A549 (cell line): ENCODE measurements around the gene ASTN1. TPM values are rescaled to one million over a fixed set of nuclear protein-coding genes. Genes with fewer than 3 reads are reported as not detected.

Experiments used
- ATAC-seq, 2 experiments: fragments of 200-7000 bp in 1 of 2; fragments of >200 bp in 1 of 2; cut with Nextera tagmentation in 1 of 2; cut with Tn5 transposase in 1 of 2; 3 replicates each; pipeline versions ENCODE4 v1.8.0 to v1.9.1; 2018 to 2020; ENCODE audit warnings: mild to moderate bottlenecking in 1 of 2, moderate library complexity in 1 of 2
- CTCF ChIA-PET: fragments of 300-600 bp; sonication (Branson Sonifier 250); formaldehyde crosslinking; extraction: SDS; loops from one replicate; lab custom pipeline; 2021; ENCODE audit warnings: antibody characterized with exemption, inconsistent platforms; lab: Yijun Ruan, JAX
- POLR2A ChIA-PET: fragments of 350-600 bp; formaldehyde crosslinking; extraction: SDS; loops from one replicate; lab custom pipeline; 2021; ENCODE audit warnings: antibody characterized with exemption, inconsistent platforms; lab: Yijun Ruan, JAX
- DNase-seq, 2 experiments: peaks; one replicate each; pipeline versions ENCODE4 v3.0.0 to v3.0.0-alpha.2; 2011 to 2016; ENCODE audit warnings: low read depth in 1 of 2, low spot score in 1 of 2
- FAIRE-seq: peaks from 2 replicates; lab custom pipeline; 2011; peaks lifted over from hg19 to GRCh38; lab: Jason Lieb, UNC
- H3K27ac ChIP-seq, 2 experiments: fragments of >200 bp; sonication (Bioruptor Twin); formaldehyde crosslinking; 3 replicates each; pipeline ENCODE4 v1.5.1; 2016 to 2017
- H3K4me1 ChIP-seq: fragments of >200 bp; sonication (Bioruptor Twin); formaldehyde crosslinking; 3 replicates; pipeline ENCODE4 v1.6.1; 2016
- H3K4me2 ChIP-seq: fragments of >200 bp; sonication (Bioruptor Twin); formaldehyde crosslinking; 3 replicates; pipeline ENCODE4 v1.6.1; 2016
- H3K4me3 ChIP-seq: fragments of >200 bp; sonication (Bioruptor Twin); formaldehyde crosslinking; 3 replicates; pipeline ENCODE4 v1.5.1; 2016
- H3K9me3 ChIP-seq: fragments of >200 bp; sonication (Bioruptor Twin); formaldehyde crosslinking; 3 replicates; pipeline ENCODE4 v1.6.1; 2016
- BHLHE40 ChIP-seq: IDR thresholded peaks from 2 replicates; pipeline ENCODE4 v1.6.1; 2012; ENCODE audit warnings: low read depth, low read length, inconsistent platforms
- CBX2 ChIP-seq: fragments of 200-600 bp; sonication (generic); IDR thresholded peaks from 2 replicates; pipeline ENCODE4 v1.6.1; 2016; ENCODE audit warnings: low read depth, mild to moderate bottlenecking, borderline replicate concordance
- CBX8 ChIP-seq: fragments of 200-600 bp; sonication (generic); IDR thresholded peaks from 2 replicates; pipeline ENCODE4 v1.6.1; 2016
- CEBPB ChIP-seq, 2 experiments: fragments of >200 bp in 1 of 2; sonication (Bioruptor Twin) in 1 of 2; formaldehyde crosslinking in 1 of 2; IDR thresholded peaks; 2 replicates each; pipeline ENCODE4 v1.6.1; 2012 to 2016
- CHD2 ChIP-seq: fragments of 150-350 bp; IDR thresholded peaks from 2 replicates; pipeline ENCODE4 v1.6.1; 2014; ENCODE audit warnings: low read length; ENCODE audit not compliant: partially characterized antibody
- EHF ChIP-seq: fragments of 250-450 bp; sonication (Bioruptor Pico); IDR thresholded peaks from 2 replicates; pipeline ENCODE4 v1.5.0; 2020; ENCODE audit warnings: mild to moderate bottlenecking
- EP300 ChIP-seq, 2 experiments: fragments of >200 bp; sonication (Bioruptor Twin); formaldehyde crosslinking; IDR thresholded peaks; 2 replicates in 1 of 2; 3 replicates in 1 of 2; pipeline ENCODE4 v1.6.1; 2016 to 2017
- ESRRA ChIP-seq: fragments of 150-350 bp; IDR thresholded peaks from 2 replicates; pipeline ENCODE4 v1.6.1; 2014; ENCODE audit warnings: mild to moderate bottlenecking, low read length, borderline replicate concordance
- FOXS1 ChIP-seq: fragments of 250-450 bp; sonication (Bioruptor Pico); IDR thresholded peaks from 2 replicates; pipeline ENCODE4 v1.5.0; 2020; ENCODE audit warnings: mild to moderate bottlenecking, moderate library complexity
- HOXB13 ChIP-seq: fragments of 250-450 bp; sonication (Bioruptor Pico); IDR thresholded peaks from 2 replicates; pipeline ENCODE4 v1.5.0; 2020; ENCODE audit warnings: low read depth, mild to moderate bottlenecking, moderate library complexity
- HOXB5 ChIP-seq: fragments of 250-450 bp; sonication (Bioruptor Pico); IDR thresholded peaks from 2 replicates; pipeline ENCODE4 v1.5.0; 2020; ENCODE audit warnings: mild to moderate bottlenecking, moderate library complexity
- NFE2L2 ChIP-seq: fragments of 150-350 bp; conservative IDR thresholded peaks from 2 replicates; pipeline ENCODE4 v1.6.1; 2014; ENCODE audit warnings: low read length
- NR3C1 ChIP-seq: fragments of >200 bp; sonication (Bioruptor Twin); formaldehyde crosslinking; IDR thresholded peaks from 3 replicates; pipeline ENCODE4 v1.6.1; 2017
- PHF8 ChIP-seq: fragments of 200-600 bp; sonication (generic); IDR thresholded peaks from 2 replicates; pipeline ENCODE4 v1.6.1; 2016; ENCODE audit warnings: low read depth, mild to moderate bottlenecking, antibody characterized with exemption, moderate library complexity, borderline replicate concordance
- RCOR1 ChIP-seq: fragments of 150-350 bp; IDR thresholded peaks from 2 replicates; pipeline ENCODE4 v1.6.1; 2014; ENCODE audit warnings: antibody characterized with exemption, low read length, low read depth
- RNF2 ChIP-seq: fragments of 200-600 bp; sonication (generic); IDR thresholded peaks from 2 replicates; pipeline ENCODE4 v1.6.1; 2016; ENCODE audit warnings: low read depth, mild to moderate bottlenecking, antibody characterized with exemption, moderate library complexity, borderline replicate concordance
- TFCP2L1 ChIP-seq: fragments of 250-450 bp; sonication (Bioruptor Pico); IDR thresholded peaks from 2 replicates; pipeline ENCODE4 v1.5.0; 2021; ENCODE audit warnings: mild to moderate bottlenecking
- ZNF302 ChIP-seq: fragments of 250-450 bp; sonication (Bioruptor Pico); IDR thresholded peaks from 2 replicates; pipeline ENCODE4 v1.9.0; 2021; ENCODE audit warnings: inconsistent platforms, mild to moderate bottlenecking, moderate library complexity
- WGBS: methylation state at CpG from one replicate; pipeline ENCODE4 v1.1.6; 2017; ENCODE audit errors: missing lambda C conversion rate; 5-methylcytosine and 5-hydroxymethylcytosine counted together
- polyA plus RNA-seq, 4 experiments: library from polyadenylated mRNA; depleted of rRNA in 3 of 4; stranded (reverse); fragments of >200 nt; fragmentation: RNase III in 1 of 4; extraction: RNeasy Plus Mini Kit Qiagen cat#74134 plus additional on column Dnase treatment in 1 of 4; gene quantifications; 2 replicates in 3 of 4; 3 replicates in 1 of 4; pipeline ENCODE4 v1.2.3, GENCODE V29; 2011 to 2017
- TF ChIP-seq, protein P1 (sequence below): fragments of 150-350 bp; IDR thresholded peaks from 2 replicates; pipeline ENCODE4 v1.6.1; 2014; ENCODE audit warnings: low read depth, mild to moderate bottlenecking, low read length
- TF ChIP-seq, protein P2 (sequence below): fragments of 200-600 bp; sonication (generic); IDR thresholded peaks from 2 replicates; pipeline ENCODE4 v1.6.1; 2016; ENCODE audit warnings: antibody characterized with exemption, mild to moderate bottlenecking, moderate library complexity
- TF ChIP-seq, protein P3 (sequence below): fragments of >200 bp; sonication (Bioruptor Twin); formaldehyde crosslinking; IDR thresholded peaks from 2 replicates; pipeline ENCODE4 v1.6.1; 2016
- TF ChIP-seq, protein P4 (sequence below): IDR thresholded peaks from 2 replicates; pipeline ENCODE4 v1.6.1; 2012; ENCODE audit warnings: low read depth, borderline replicate concordance
- TF ChIP-seq, protein P5 (sequence below): fragments of 450-650 bp; IDR thresholded peaks from 2 replicates; pipeline ENCODE4 v1.6.1; 2014; ENCODE audit warnings: antibody characterized with exemption
- TF ChIP-seq, protein P6 (sequence below): fragments of >200 bp; sonication (Bioruptor Twin); formaldehyde crosslinking; IDR thresholded peaks from 3 replicates; pipeline ENCODE4 v1.5.1; 2016
- TF ChIP-seq, protein P7 (sequence below): IDR thresholded peaks from 2 replicates; pipeline ENCODE4 v1.6.1; 2012

The ASTN1 gene
- polyA plus RNA-seq, 2 of the 4 experiments (the other 2 are of a cell fraction): not detected

DNA sequence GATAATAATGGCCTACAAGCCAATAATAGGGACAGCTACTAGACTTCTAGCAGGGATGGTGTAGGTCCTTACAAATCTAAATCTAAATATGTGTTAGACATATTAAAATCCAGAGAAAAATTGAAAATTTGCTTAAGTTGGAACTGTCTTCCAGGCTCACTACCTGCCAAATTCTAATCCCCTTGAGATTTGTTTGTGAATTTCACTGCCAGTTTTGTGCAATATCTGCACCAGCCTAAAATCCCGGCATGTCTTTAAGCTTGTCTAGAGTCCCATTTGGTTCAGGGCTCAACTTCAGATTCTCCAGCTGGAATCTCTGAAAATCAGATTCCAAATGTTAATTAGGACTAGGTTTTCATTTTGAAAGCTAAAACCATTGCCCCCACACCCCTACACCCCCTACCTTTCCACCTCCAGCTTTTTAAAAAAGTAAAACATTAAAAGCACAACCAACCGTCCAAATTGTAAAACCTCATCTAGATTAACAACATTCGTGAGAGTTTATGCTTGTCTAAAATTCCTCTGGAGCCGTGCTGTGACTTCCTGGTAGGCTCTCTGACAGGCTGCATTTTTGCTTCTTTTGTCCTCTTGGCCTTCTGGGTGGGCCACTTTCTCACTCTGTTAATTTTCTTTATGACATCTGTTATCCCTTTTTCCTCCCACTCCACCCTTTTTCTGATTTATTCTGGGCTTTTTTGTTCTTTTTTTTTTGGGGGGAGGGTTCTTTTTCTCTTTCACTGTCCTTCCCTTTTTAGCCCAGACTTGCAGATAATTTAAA is 352.8 kb downstream of the ASTN1 start:
- TF ChIP-seq EHF (no peak), EP300 (IDR thresholded peaks at IDR 0.05) (no peak), CHD2 (no peak), PHF8 (no peak), FOXS1 (no peak), TFCP2L1 (CRISPR knock-in tag) (no peak), ZNF302 (CRISPR knock-in tag) (no peak), CBX8 (no peak), RNF2 (no peak)
- TF ChIP-seq, protein P1, sequence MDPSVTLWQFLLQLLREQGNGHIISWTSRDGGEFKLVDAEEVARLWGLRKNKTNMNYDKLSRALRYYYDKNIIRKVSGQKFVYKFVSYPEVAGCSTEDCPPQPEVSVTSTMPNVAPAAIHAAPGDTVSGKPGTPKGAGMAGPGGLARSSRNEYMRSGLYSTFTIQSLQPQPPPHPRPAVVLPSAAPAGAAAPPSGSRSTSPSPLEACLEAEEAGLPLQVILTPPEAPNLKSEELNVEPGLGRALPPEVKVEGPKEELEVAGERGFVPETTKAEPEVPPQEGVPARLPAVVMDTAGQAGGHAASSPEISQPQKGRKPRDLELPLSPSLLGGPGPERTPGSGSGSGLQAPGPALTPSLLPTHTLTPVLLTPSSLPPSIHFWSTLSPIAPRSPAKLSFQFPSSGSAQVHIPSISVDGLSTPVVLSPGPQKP: no peak
- TF ChIP-seq, protein P2, sequence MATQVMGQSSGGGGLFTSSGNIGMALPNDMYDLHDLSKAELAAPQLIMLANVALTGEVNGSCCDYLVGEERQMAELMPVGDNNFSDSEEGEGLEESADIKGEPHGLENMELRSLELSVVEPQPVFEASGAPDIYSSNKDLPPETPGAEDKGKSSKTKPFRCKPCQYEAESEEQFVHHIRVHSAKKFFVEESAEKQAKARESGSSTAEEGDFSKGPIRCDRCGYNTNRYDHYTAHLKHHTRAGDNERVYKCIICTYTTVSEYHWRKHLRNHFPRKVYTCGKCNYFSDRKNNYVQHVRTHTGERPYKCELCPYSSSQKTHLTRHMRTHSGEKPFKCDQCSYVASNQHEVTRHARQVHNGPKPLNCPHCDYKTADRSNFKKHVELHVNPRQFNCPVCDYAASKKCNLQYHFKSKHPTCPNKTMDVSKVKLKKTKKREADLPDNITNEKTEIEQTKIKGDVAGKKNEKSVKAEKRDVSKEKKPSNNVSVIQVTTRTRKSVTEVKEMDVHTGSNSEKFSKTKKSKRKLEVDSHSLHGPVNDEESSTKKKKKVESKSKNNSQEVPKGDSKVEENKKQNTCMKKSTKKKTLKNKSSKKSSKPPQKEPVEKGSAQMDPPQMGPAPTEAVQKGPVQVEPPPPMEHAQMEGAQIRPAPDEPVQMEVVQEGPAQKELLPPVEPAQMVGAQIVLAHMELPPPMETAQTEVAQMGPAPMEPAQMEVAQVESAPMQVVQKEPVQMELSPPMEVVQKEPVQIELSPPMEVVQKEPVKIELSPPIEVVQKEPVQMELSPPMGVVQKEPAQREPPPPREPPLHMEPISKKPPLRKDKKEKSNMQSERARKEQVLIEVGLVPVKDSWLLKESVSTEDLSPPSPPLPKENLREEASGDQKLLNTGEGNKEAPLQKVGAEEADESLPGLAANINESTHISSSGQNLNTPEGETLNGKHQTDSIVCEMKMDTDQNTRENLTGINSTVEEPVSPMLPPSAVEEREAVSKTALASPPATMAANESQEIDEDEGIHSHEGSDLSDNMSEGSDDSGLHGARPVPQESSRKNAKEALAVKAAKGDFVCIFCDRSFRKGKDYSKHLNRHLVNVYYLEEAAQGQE: no peak
- TF ChIP-seq, protein P3, sequence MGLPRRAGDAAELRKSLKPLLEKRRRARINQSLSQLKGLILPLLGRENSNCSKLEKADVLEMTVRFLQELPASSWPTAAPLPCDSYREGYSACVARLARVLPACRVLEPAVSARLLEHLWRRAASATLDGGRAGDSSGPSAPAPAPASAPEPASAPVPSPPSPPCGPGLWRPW: no peak
- TF ChIP-seq, protein P4, sequence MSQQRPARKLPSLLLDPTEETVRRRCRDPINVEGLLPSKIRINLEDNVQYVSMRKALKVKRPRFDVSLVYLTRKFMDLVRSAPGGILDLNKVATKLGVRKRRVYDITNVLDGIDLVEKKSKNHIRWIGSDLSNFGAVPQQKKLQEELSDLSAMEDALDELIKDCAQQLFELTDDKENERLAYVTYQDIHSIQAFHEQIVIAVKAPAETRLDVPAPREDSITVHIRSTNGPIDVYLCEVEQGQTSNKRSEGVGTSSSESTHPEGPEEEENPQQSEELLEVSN: no peak
- ATAC-seq (no peak), DNase-seq (no peak), FAIRE-seq (no peak)
- H3K4me1 ChIP-seq: no peaks in the 10 kb centered on the region
- no peak overlapping the region for H3K27ac ChIP-seq
- ChIA-PET CTCF (no interaction called here), POLR2A (no interaction called here)
- WGBS: 2% methylated on average over 4 of the region's 4 CpGs
- H3K9me3 ChIP-seq: no peaks in the 10 kb centered on the region
- no peak overlapping the region for H3K4me3 ChIP-seq
- H3K4me2 ChIP-seq: no peak overlapping the region

DNA sequence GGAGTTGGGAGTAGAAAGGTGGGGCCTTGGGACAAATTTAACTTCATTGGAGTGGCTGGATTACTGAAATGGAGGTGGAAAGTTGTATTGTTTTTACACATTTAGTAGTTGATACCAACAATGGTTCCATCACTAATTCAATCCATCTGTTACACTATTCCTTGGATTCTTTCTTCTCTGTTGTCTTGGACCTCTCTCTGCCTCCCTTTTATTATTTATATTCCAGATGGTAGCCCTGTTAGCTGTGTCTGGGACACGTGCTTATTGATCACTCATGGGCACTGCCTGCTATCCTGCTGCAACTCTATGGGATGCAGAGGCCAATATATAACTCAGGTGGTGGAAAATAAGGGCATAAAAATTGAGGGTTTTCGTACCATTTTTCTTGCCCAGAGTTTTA is 355.2 kb downstream of the ASTN1 start:
- no peak overlapping the region for H3K4me2 ChIP-seq
- H3K4me3 ChIP-seq: no peak overlapping the region
- no peak for DNase-seq
- ChIA-PET CTCF (interaction anchor here (0.7 kb wide), 1 partner anchor 117 kb away, joined by 3 read pairs; no protein-coding TSS in a partner anchor), POLR2A (no interaction called here)
- ATAC-seq: no peak
- H3K9me3 ChIP-seq: no peaks in the 10 kb centered on the region
- H3K27ac ChIP-seq: no peak overlapping the region
- no peak for FAIRE-seq
- no peaks in the 10 kb centered on the region for H3K4me1 ChIP-seq
- 3% methylated on average over 2 of the region's 2 CpGs for WGBS
- TF ChIP-seq HOXB13 (CRISPR knock-in tag) (no peak), CHD2 (no peak), NR3C1 (no peak), ESRRA (no peak), HOXB5 (CRISPR knock-in tag) (no peak), RCOR1 (no peak), NFE2L2 (no peak), CBX8 (no peak), BHLHE40 (no peak), CBX2 (no peak), CEBPB (IDR thresholded peaks at IDR 0.05) (no peak)
- TF ChIP-seq, protein P1: no peak
- TF ChIP-seq, protein P5, sequence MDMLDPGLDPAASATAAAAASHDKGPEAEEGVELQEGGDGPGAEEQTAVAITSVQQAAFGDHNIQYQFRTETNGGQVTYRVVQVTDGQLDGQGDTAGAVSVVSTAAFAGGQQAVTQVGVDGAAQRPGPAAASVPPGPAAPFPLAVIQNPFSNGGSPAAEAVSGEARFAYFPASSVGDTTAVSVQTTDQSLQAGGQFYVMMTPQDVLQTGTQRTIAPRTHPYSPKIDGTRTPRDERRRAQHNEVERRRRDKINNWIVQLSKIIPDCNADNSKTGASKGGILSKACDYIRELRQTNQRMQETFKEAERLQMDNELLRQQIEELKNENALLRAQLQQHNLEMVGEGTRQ: no peak
- TF ChIP-seq, protein P6, sequence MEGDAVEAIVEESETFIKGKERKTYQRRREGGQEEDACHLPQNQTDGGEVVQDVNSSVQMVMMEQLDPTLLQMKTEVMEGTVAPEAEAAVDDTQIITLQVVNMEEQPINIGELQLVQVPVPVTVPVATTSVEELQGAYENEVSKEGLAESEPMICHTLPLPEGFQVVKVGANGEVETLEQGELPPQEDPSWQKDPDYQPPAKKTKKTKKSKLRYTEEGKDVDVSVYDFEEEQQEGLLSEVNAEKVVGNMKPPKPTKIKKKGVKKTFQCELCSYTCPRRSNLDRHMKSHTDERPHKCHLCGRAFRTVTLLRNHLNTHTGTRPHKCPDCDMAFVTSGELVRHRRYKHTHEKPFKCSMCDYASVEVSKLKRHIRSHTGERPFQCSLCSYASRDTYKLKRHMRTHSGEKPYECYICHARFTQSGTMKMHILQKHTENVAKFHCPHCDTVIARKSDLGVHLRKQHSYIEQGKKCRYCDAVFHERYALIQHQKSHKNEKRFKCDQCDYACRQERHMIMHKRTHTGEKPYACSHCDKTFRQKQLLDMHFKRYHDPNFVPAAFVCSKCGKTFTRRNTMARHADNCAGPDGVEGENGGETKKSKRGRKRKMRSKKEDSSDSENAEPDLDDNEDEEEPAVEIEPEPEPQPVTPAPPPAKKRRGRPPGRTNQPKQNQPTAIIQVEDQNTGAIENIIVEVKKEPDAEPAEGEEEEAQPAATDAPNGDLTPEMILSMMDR: no peak
- TF ChIP-seq, protein P7, sequence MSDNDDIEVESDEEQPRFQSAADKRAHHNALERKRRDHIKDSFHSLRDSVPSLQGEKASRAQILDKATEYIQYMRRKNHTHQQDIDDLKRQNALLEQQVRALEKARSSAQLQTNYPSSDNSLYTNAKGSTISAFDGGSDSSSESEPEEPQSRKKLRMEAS: no peak
- TF ChIP-seq, protein P3: no peak
